ENCODE results near the gene SACS.

Gene SACS

GRCh38 chr13:23469951-23470421 is 36.5 kb upstream of the SACS start:
- no peaks in the 10 kb centered on the region for H3K4me1 ChIP-seq (ENCODE audit: insufficient read depth, insufficient read length)
- no peaks in the 10 kb centered on the region for H3K36me3 ChIP-seq (ENCODE audit: insufficient read depth, insufficient read length, low read length)
- peaks cover 12% of the 10 kb centered on the region for H3K27me3 ChIP-seq (ENCODE audit: insufficient read depth, insufficient read length)
- H3K4me3 ChIP-seq (ENCODE audit: insufficient read length, low read depth): no peak overlapping the region
- no peak overlapping the region for H3K9ac ChIP-seq (ENCODE audit: insufficient read length, low read depth)
- no peak for TF ChIP-seq SUZ12 (IDR thresholded peaks at IDR 0.05; ENCODE audit: extremely low read depth, insufficient read depth, insufficient read length)
- TF ChIP-seq YY1 (IDR thresholded peaks at IDR 0.05; ENCODE audit: insufficient read depth, insufficient read length): no peak
- no peak for TF ChIP-seq ZNF274 (IDR thresholded peaks at IDR 0.05; ENCODE audit: low read depth, low read length)
- no peak for DNase-seq (ENCODE audit: low read depth, low spot score)
- peaks cover 21% of the 10 kb centered on the region for H3K9me3 ChIP-seq (ENCODE audit: insufficient read depth, low read length)

- TF ChIP-seq YY1 (IDR thresholded peaks at IDR 0.05; ENCODE audit: insufficient read depth, insufficient read length): no peak
- TF ChIP-seq SUZ12 (IDR thresholded peaks at IDR 0.05; ENCODE audit: extremely low read depth, insufficient read depth, insufficient read length): no peak
- no peaks in the 10 kb centered on the region for H3K4me1 ChIP-seq (ENCODE audit: insufficient read depth, insufficient read length)
These were observed 35.3 kb upstream of the SACS start for GRCh38 chr13:23468811-23469210.

GRCh38 chr13:23467932-23468278 is 34.4 kb upstream of the SACS start:
- Histone ChIP-seq H3K36me3 (ENCODE audit: insufficient read depth, insufficient read length, low read length) (no peaks in the 10 kb centered on the region), H3K4me1 (ENCODE audit: insufficient read depth, insufficient read length) (no peaks in the 10 kb centered on the region), H3K9ac (ENCODE audit: insufficient read length, low read depth) (no peak overlapping the region), H3K9me3 (ENCODE audit: insufficient read depth, low read length) (peaks cover 21% of the 10 kb centered on the region), H3K27me3 (ENCODE audit: insufficient read depth, insufficient read length) (peaks cover 12% of the 10 kb centered on the region), H3K4me3 (ENCODE audit: insufficient read length, low read depth) (no peak overlapping the region)
- no peak for DNase-seq (ENCODE audit: low read depth, low spot score)
- TF ChIP-seq YY1 (IDR thresholded peaks at IDR 0.05; ENCODE audit: insufficient read depth, insufficient read length): no peak
- no peak for TF ChIP-seq ZNF274 (IDR thresholded peaks at IDR 0.05; ENCODE audit: low read depth, low read length)
- no peak for TF ChIP-seq SUZ12 (IDR thresholded peaks at IDR 0.05; ENCODE audit: extremely low read depth, insufficient read depth, insufficient read length)

More at GRCh38 chr13:23468811-23469210, 35.3 kb upstream of the SACS start:
- Histone ChIP-seq H3K4me3 (ENCODE audit: insufficient read length, low read depth) (no peak overlapping the region), H3K36me3 (ENCODE audit: insufficient read depth, insufficient read length, low read length) (no peaks in the 10 kb centered on the region), H3K27me3 (ENCODE audit: insufficient read depth, insufficient read length) (peaks cover 12% of the 10 kb centered on the region), H3K9me3 (ENCODE audit: insufficient read depth, low read length) (peaks cover 21% of the 10 kb centered on the region), H3K9ac (ENCODE audit: insufficient read length, low read depth) (no peak overlapping the region)
- DNase-seq (ENCODE audit: low read depth, low spot score): no peak

- TF ChIP-seq ZNF274 (IDR thresholded peaks at IDR 0.05; ENCODE audit: low read depth, low read length): no peak
- no peak for TF ChIP-seq SUZ12 (IDR thresholded peaks at IDR 0.05; ENCODE audit: extremely low read depth, insufficient read depth, insufficient read length)
- no peak for TF ChIP-seq YY1 (IDR thresholded peaks at IDR 0.05; ENCODE audit: insufficient read depth, insufficient read length)
- H3K4me3 ChIP-seq (ENCODE audit: insufficient read length, low read depth): no peak overlapping the region
- H3K9ac ChIP-seq (ENCODE audit: insufficient read length, low read depth): no peak overlapping the region
These were observed 33.8 kb upstream of the SACS start for GRCh38 chr13:23467048-23467931.

GRCh38 chr13:23466144-23467002 is 32.9 kb upstream of the SACS start:
- DNase-seq (ENCODE audit: low read depth, low spot score): peak; percentile 57
- TF ChIP-seq SUZ12 (IDR thresholded peaks at IDR 0.05; ENCODE audit: extremely low read depth, insufficient read depth, insufficient read length) (no peak), ZNF274 (IDR thresholded peaks at IDR 0.05; ENCODE audit: low read depth, low read length) (no peak), YY1 (IDR thresholded peaks at IDR 0.05; ENCODE audit: insufficient read depth, insufficient read length) (no peak)
- Histone ChIP-seq H3K9me3 (ENCODE audit: insufficient read depth, low read length) (peaks cover 21% of the 10 kb centered on the region), H3K4me1 (ENCODE audit: insufficient read depth, insufficient read length) (no peaks in the 10 kb centered on the region), H3K27me3 (ENCODE audit: insufficient read depth, insufficient read length) (peaks cover 12% of the 10 kb centered on the region), H3K9ac (ENCODE audit: insufficient read length, low read depth) (peak overlapping the region; percentile 72), H3K36me3 (ENCODE audit: insufficient read depth, insufficient read length, low read length) (no peaks in the 10 kb centered on the region), H3K4me3 (ENCODE audit: insufficient read length, low read depth) (peak overlapping the region; percentile 37)

More at GRCh38 chr13:23467048-23467931, 33.8 kb upstream of the SACS start:
- Histone ChIP-seq H3K4me1 (ENCODE audit: insufficient read depth, insufficient read length) (no peaks in the 10 kb centered on the region), H3K9me3 (ENCODE audit: insufficient read depth, low read length) (peaks cover 21% of the 10 kb centered on the region), H3K27me3 (ENCODE audit: insufficient read depth, insufficient read length) (peaks cover 12% of the 10 kb centered on the region), H3K36me3 (ENCODE audit: insufficient read depth, insufficient read length, low read length) (no peaks in the 10 kb centered on the region)
- no peak for DNase-seq (ENCODE audit: low read depth, low spot score)

- Histone ChIP-seq H3K4me1 (ENCODE audit: insufficient read depth, insufficient read length) (no peaks in the 10 kb centered on the region), H3K9ac (ENCODE audit: insufficient read length, low read depth) (no peak overlapping the region), H3K27me3 (ENCODE audit: insufficient read depth, insufficient read length) (peaks cover 12% of the 10 kb centered on the region), H3K36me3 (ENCODE audit: insufficient read depth, insufficient read length, low read length) (no peaks in the 10 kb centered on the region), H3K4me3 (ENCODE audit: insufficient read length, low read depth) (no peak overlapping the region), H3K9me3 (ENCODE audit: insufficient read depth, low read length) (peaks cover 20% of the 10 kb centered on the region)
- TF ChIP-seq YY1 (IDR thresholded peaks at IDR 0.05; ENCODE audit: insufficient read depth, insufficient read length) (no peak), SUZ12 (IDR thresholded peaks at IDR 0.05; ENCODE audit: extremely low read depth, insufficient read depth, insufficient read length) (no peak), ZNF274 (IDR thresholded peaks at IDR 0.05; ENCODE audit: low read depth, low read length) (no peak)
- DNase-seq (ENCODE audit: low read depth, low spot score): no peak
These were observed 30.2 kb upstream of the SACS start for GRCh38 chr13:23463661-23464060.
